Hepatocyte (in vitro differentiated cells): ENCODE measurements around the gene GOLPH3. TPM values are rescaled to one million over a fixed set of nuclear protein-coding genes. Genes with fewer than 3 reads are reported as not detected.
"Not testable (repeated sequence)": the region's sequence is repeated elsewhere in the genome, so short reads cannot be mapped to it uniquely, and the experiment has no call there.

Source experiments
- DNase-seq: peaks from one replicate; pipeline ENCODE4 v3.0.0-alpha.2; 2016; ENCODE audit warnings: low spot score
- H2AFZ ChIP-seq: fragments of 200-600 bp; sonication (generic); 2 replicates; pipeline ENCODE4 v1.6.0; 2016; ENCODE audit warnings: antibody characterized with exemption, mild to moderate bottlenecking
- H3K27ac ChIP-seq: fragments of 200-600 bp; sonication (generic); 2 replicates; pipeline ENCODE4 v1.5.1; 2016; ENCODE audit warnings: mild to moderate bottlenecking
- H3K27me3 ChIP-seq: fragments of 200-600 bp; sonication (generic); 2 replicates; pipeline ENCODE4 v1.6.1; 2016
- H3K36me3 ChIP-seq: fragments of 200-600 bp; sonication (generic); replicated peaks from 2 replicates; pipeline ENCODE4 v1.5.1; 2016; ENCODE audit warnings: low read depth; ENCODE audit not compliant: insufficient read depth
- H3K4me1 ChIP-seq: fragments of 200-600 bp; sonication (generic); 2 replicates; pipeline ENCODE4 v1.5.1; 2016; ENCODE audit warnings: mild to moderate bottlenecking, moderate library complexity; ENCODE audit not compliant: insufficient read depth
- H3K4me2 ChIP-seq: fragments of 200-600 bp; sonication (generic); 2 replicates; pipeline ENCODE4 v1.6.0; 2016
- H3K4me3 ChIP-seq: fragments of 200-600 bp; sonication (generic); 2 replicates; pipeline ENCODE4 v1.5.1; 2016; ENCODE audit warnings: mild to moderate bottlenecking
- H3K79me2 ChIP-seq: fragments of 200-600 bp; sonication (generic); 2 replicates; pipeline ENCODE4 v1.6.0; 2017; ENCODE audit warnings: mild to moderate bottlenecking
- H3K9me2 ChIP-seq: fragments of 200-600 bp; sonication (generic); replicated peaks from 2 replicates; pipeline ENCODE4 v1.6.0; 2017; ENCODE audit warnings: mild to moderate bottlenecking; ENCODE audit not compliant: insufficient read depth
- H3K9me3 ChIP-seq: fragments of 200-600 bp; sonication (generic); 2 replicates; pipeline ENCODE4 v1.5.1; 2016; ENCODE audit warnings: low read depth, mild to moderate bottlenecking
- H4K20me1 ChIP-seq: fragments of 200-600 bp; sonication (generic); 2 replicates; pipeline ENCODE4 v1.6.0; 2016; ENCODE audit warnings: mild to moderate bottlenecking; ENCODE audit not compliant: insufficient read depth, poor library complexity, severe bottlenecking
- EZH2 ChIP-seq: fragments of 200-600 bp; sonication (generic); IDR thresholded peaks from 2 replicates; pipeline ENCODE4 v1.6.1; 2016; ENCODE audit warnings: antibody characterized with exemption, mild to moderate bottlenecking, borderline replicate concordance
- EZH2phosphoT487 ChIP-seq: fragments of 200-600 bp; sonication (generic); IDR thresholded peaks from one replicate; pipeline ENCODE4 v1.6.1; 2018; ENCODE audit warnings: antibody characterized with exemption, mild to moderate bottlenecking, low read depth, moderate library complexity; ENCODE audit not compliant: unreplicated experiment, severe bottlenecking
- WGBS: methylation state at CpG from one replicate; pipeline ENCODE4 v1.1.6; 2016; ENCODE audit warnings: low lambda C conversion rate; ENCODE audit errors: missing lambda C conversion rate; 5-methylcytosine and 5-hydroxymethylcytosine counted together
- polyA plus RNA-seq: library from polyadenylated mRNA; unstranded; fragments of >200 nt; fragmentation: Nextera tagmentation; extraction: Ambion mirVana; gene quantifications from 2 replicates; pipeline ENCODE4 v1.2.1, GENCODE V29; 2016
- total RNA-seq: library from RNA; depleted of rRNA; stranded (reverse); fragments of >200 nt; gene quantifications from 2 replicates; pipeline ENCODE4 v1.2.3, GENCODE V29; 2014
- TF ChIP-seq, protein P1 (sequence below): fragments of 200-600 bp; sonication (generic); IDR thresholded peaks from 2 replicates; pipeline ENCODE4 v1.5.1; 2016; ENCODE audit warnings: antibody characterized with exemption, mild to moderate bottlenecking; ENCODE audit not compliant: poor library complexity

GOLPH3 gene
- total and polyA plus RNA-seq, 2 experiments from 2014 or later, result 115 to 145 TPM

- no peaks in the 10 kb centered on the region for H3K4me1 ChIP-seq
- H3K79me2 ChIP-seq, result no peaks in the 10 kb centered on the region
- TF ChIP-seq EZH2, result no peak
- no peak for TF ChIP-seq EZH2phosphoT487
- TF ChIP-seq, protein P1, sequence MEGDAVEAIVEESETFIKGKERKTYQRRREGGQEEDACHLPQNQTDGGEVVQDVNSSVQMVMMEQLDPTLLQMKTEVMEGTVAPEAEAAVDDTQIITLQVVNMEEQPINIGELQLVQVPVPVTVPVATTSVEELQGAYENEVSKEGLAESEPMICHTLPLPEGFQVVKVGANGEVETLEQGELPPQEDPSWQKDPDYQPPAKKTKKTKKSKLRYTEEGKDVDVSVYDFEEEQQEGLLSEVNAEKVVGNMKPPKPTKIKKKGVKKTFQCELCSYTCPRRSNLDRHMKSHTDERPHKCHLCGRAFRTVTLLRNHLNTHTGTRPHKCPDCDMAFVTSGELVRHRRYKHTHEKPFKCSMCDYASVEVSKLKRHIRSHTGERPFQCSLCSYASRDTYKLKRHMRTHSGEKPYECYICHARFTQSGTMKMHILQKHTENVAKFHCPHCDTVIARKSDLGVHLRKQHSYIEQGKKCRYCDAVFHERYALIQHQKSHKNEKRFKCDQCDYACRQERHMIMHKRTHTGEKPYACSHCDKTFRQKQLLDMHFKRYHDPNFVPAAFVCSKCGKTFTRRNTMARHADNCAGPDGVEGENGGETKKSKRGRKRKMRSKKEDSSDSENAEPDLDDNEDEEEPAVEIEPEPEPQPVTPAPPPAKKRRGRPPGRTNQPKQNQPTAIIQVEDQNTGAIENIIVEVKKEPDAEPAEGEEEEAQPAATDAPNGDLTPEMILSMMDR, result no peak
- H3K36me3 ChIP-seq, result no peaks in the 10 kb centered on the region
- no peak overlapping the region for H3K4me3 ChIP-seq
- H2AFZ ChIP-seq, result no peak overlapping the region
- no peaks in the 10 kb centered on the region for H3K9me2 ChIP-seq
- no peaks in the 10 kb centered on the region for H4K20me1 ChIP-seq
- no peak overlapping the region for H3K27ac ChIP-seq
- no peaks in the 10 kb centered on the region for H3K9me3 ChIP-seq
- WGBS, result 89% methylated on average over 3 of the region's 3 CpGs
- no peak overlapping the region for H3K4me2 ChIP-seq
- no peak for DNase-seq
- no peaks in the 10 kb centered on the region for H3K27me3 ChIP-seq
Measured at GRCh38 chr5:32210151-32210550, 36.0 kb upstream of the GOLPH3 start.

GRCh38 chr5:32208837-32209236, 34.7 kb upstream of the GOLPH3 start:
- not testable (repeated sequence) for DNase-seq, H2AFZ ChIP-seq, H4K20me1 ChIP-seq, H3K4me1 ChIP-seq, H3K4me2 ChIP-seq, H3K27me3 ChIP-seq, H3K4me3 ChIP-seq, H3K9me3 ChIP-seq, H3K79me2 ChIP-seq, H3K27ac ChIP-seq, H3K36me3 ChIP-seq, H3K9me2 ChIP-seq
- WGBS, result 100% methylated on average over 2 of the region's 31 CpGs

- no peak for TF ChIP-seq EZH2
- TF ChIP-seq EZH2phosphoT487, result no peak
- TF ChIP-seq, protein P1, result no peak
- Histone ChIP-seq H3K9me3 (no peaks in the 10 kb centered on the region), H3K27ac (no peak overlapping the region)
Measured at GRCh38 chr5:32207355-32207634, 33.2 kb upstream of the GOLPH3 start.

GRCh38 chr5:32206509-32207354, 32.6 kb upstream of the GOLPH3 start:
- H3K27me3 ChIP-seq, result no peaks in the 10 kb centered on the region
- H4K20me1 ChIP-seq, result no peaks in the 10 kb centered on the region
- TF ChIP-seq EZH2phosphoT487, result no peak
- no peak for TF ChIP-seq EZH2
- TF ChIP-seq, protein P1, result no peak
- DNase-seq, result no peak
- H3K27ac ChIP-seq, result no peak overlapping the region
- no peak overlapping the region for H3K4me2 ChIP-seq
- no peaks in the 10 kb centered on the region for H3K9me3 ChIP-seq
- no peaks in the 10 kb centered on the region for H3K4me1 ChIP-seq
- H3K36me3 ChIP-seq, result no peaks in the 10 kb centered on the region
- no peak overlapping the region for H3K4me3 ChIP-seq
- H3K79me2 ChIP-seq, result no peaks in the 10 kb centered on the region
- 92% methylated on average over 13 of the region's 13 CpGs for WGBS
- no peak overlapping the region for H2AFZ ChIP-seq
- H3K9me2 ChIP-seq, result no peaks in the 10 kb centered on the region

More at GRCh38 chr5:32207355-32207634, 33.2 kb upstream of the GOLPH3 start:
- no peak overlapping the region for H3K4me2 ChIP-seq
- no peaks in the 10 kb centered on the region for H3K79me2 ChIP-seq
- no peak overlapping the region for H3K4me3 ChIP-seq
- H3K4me1 ChIP-seq, result no peaks in the 10 kb centered on the region
- no peaks in the 10 kb centered on the region for H3K27me3 ChIP-seq
- no peaks in the 10 kb centered on the region for H4K20me1 ChIP-seq
- H3K36me3 ChIP-seq, result no peaks in the 10 kb centered on the region
- DNase-seq, result no peak
- no peaks in the 10 kb centered on the region for H3K9me2 ChIP-seq
- H2AFZ ChIP-seq, result no peak overlapping the region
- WGBS, result 97% methylated on average over 4 of the region's 4 CpGs
